SK-N-SH (cell line): ENCODE results near the gene EVA1A. TPM values are rescaled to one million over a fixed set of nuclear protein-coding genes. Genes with fewer than 3 reads are reported as not detected.

ENCODE experiments used
- CTCF ChIA-PET: fragments of 300-600, 350-600 bp; formaldehyde crosslinking; extraction: SDS; loops from one replicate; lab custom pipeline; 2021; lab: Yijun Ruan, JAX
- POLR2A ChIA-PET: fragments of 350-600 bp; sonication (Branson Sonifier 250); formaldehyde crosslinking; extraction: SDS; loops from one replicate; lab custom pipeline; 2020; ENCODE audit warnings: antibody characterized with exemption, inconsistent platforms; lab: Yijun Ruan, JAX
- DNase-seq: peaks from one replicate; pipeline ENCODE4 v3.0.0; 2012
- H2AFZ ChIP-seq: fragments of 200-600 bp; sonication (generic); 2 replicates; pipeline ENCODE4 v1.8.1; 2016; ENCODE audit warnings: antibody characterized with exemption, mild to moderate bottlenecking, low read depth
- H3F3A ChIP-seq: fragments of 200-600 bp; sonication (generic); replicated peaks from 2 replicates; pipeline ENCODE3; 2016; ENCODE audit warnings: antibody characterized with exemption, mild to moderate bottlenecking; ENCODE audit not compliant: insufficient read depth
- H3K27ac ChIP-seq, 2 experiments: fragments of 200-500 bp in 1 of 2; fragments of 200-600 bp in 1 of 2; sonication (Bioruptor generic) in 1 of 2; sonication (generic), shearing (Covaris generic) in 1 of 2; 2 replicates each; pipeline versions ENCODE4 v1.5.1 to v1.6.1; 2014 to 2016; ENCODE audit warnings: low read depth in 2 of 2, inconsistent platforms in 1 of 2, low read length in 1 of 2, mild to moderate bottlenecking in 1 of 2, mixed read lengths in 1 of 2
- H3K27me3 ChIP-seq: fragments of 200-600 bp; sonication (generic), shearing (Covaris generic); 2 replicates; pipeline ENCODE4 v1.6.1; 2016; ENCODE audit warnings: mixed run types; ENCODE audit not compliant: insufficient read depth
- H3K36me3 ChIP-seq, 2 experiments: fragments of 200-500 bp in 1 of 2; fragments of 200-600 bp in 1 of 2; sonication (Bioruptor generic) in 1 of 2; sonication (generic) in 1 of 2; replicated peaks in 1 of 2; 2 replicates each; pipeline versions ENCODE3 to v1.5.1; 2014 to 2016; ENCODE audit warnings: low read length in 1 of 2, mild to moderate bottlenecking in 1 of 2; ENCODE audit not compliant: insufficient read depth in 2 of 2, control insufficient read depth in 1 of 2
- H3K4me1 ChIP-seq, 2 experiments: fragments of 200-500 bp in 1 of 2; fragments of 200-600 bp in 1 of 2; sonication (Bioruptor generic) in 1 of 2; sonication (generic), shearing (Covaris generic) in 1 of 2; 2 replicates each; pipeline versions ENCODE4 v1.5.1 to v1.6.1; 2014 to 2016; ENCODE audit warnings: low read depth in 1 of 2, low read length in 1 of 2, mixed run types in 1 of 2; ENCODE audit not compliant: insufficient read depth in 2 of 2, control insufficient read depth in 1 of 2
- H3K4me2 ChIP-seq: fragments of 200-600 bp; sonication (generic), shearing (Covaris generic); 2 replicates; pipeline ENCODE4 v1.6.1; 2017; ENCODE audit warnings: mixed run types
- H3K4me3 ChIP-seq, 2 experiments: fragments of 200-500 bp in 1 of 2; fragments of 200-600 bp in 1 of 2; sonication (Bioruptor generic) in 1 of 2; sonication (generic), shearing (Covaris generic) in 1 of 2; 2 replicates each; pipeline versions ENCODE4 v1.5.1 to v1.8.1; 2014 to 2016; ENCODE audit warnings: low read depth in 2 of 2, inconsistent platforms in 1 of 2, low read length in 1 of 2, mild to moderate bottlenecking in 1 of 2, mixed read lengths in 1 of 2, moderate library complexity in 1 of 2
- H3K79me2 ChIP-seq: fragments of 200-600 bp; sonication (generic); 2 replicates; pipeline ENCODE4 v1.8.1; 2017; ENCODE audit warnings: mild to moderate bottlenecking; ENCODE audit not compliant: insufficient read depth
- H3K9ac ChIP-seq: fragments of 200-600 bp; sonication (generic); 2 replicates; pipeline ENCODE4 v1.6.1; 2017; ENCODE audit warnings: mixed run types
- H3K9me2 ChIP-seq: fragments of 200-600 bp; sonication (generic); 2 replicates; pipeline ENCODE4 v1.6.1; 2017; ENCODE audit warnings: mixed run types
- H3K9me3 ChIP-seq: fragments of 200-600 bp; sonication (generic); 2 replicates; pipeline ENCODE4 v1.6.1; 2017; ENCODE audit warnings: mixed run types, mild to moderate bottlenecking, moderate library complexity
- H4K20me1 ChIP-seq: fragments of 200-600 bp; sonication (generic); 2 replicates; pipeline ENCODE4 v1.6.1; 2017; ENCODE audit warnings: mild to moderate bottlenecking, mixed run types; ENCODE audit not compliant: insufficient read depth
- CHD2 ChIP-seq: fragments of 150-350 bp; IDR thresholded peaks from 2 replicates; pipeline ENCODE4 v1.6.1; 2018; ENCODE audit warnings: low read length; ENCODE audit not compliant: partially characterized antibody
- ELF1 ChIP-seq: IDR thresholded peaks from 2 replicates; pipeline ENCODE4 v1.4.0; 2012
- GABPA ChIP-seq: IDR thresholded peaks from 2 replicates; pipeline ENCODE4 v1.4.0; 2012; ENCODE audit warnings: low read depth, mild to moderate bottlenecking
- JUND ChIP-seq: IDR thresholded peaks from 2 replicates; pipeline ENCODE4 v1.4.0; 2012
- MAX ChIP-seq: IDR thresholded peaks from 2 replicates; pipeline ENCODE4 v1.4.0; 2012; ENCODE audit warnings: low read depth
- RAD21 ChIP-seq: IDR thresholded peaks from 2 replicates; pipeline ENCODE4 v1.6.1; 2012; ENCODE audit warnings: mild to moderate bottlenecking, low read length
- RFX5 ChIP-seq: IDR thresholded peaks from 2 replicates; pipeline ENCODE4 v1.6.1; 2012; ENCODE audit warnings: mild to moderate bottlenecking, improper control_type of control experiment, low read length
- RXRA ChIP-seq: IDR thresholded peaks from 2 replicates; pipeline ENCODE4 v1.4.0; 2012; ENCODE audit warnings: low read depth, mild to moderate bottlenecking, borderline replicate concordance
- SIN3A ChIP-seq: IDR thresholded peaks from 2 replicates; pipeline ENCODE4 v1.6.1; 2012; ENCODE audit warnings: low read depth, mild to moderate bottlenecking, low read length, moderate library complexity, borderline replicate concordance
- SMC3 ChIP-seq: IDR thresholded peaks from 2 replicates; pipeline ENCODE4 v1.6.1; 2012; ENCODE audit warnings: low read depth, low read length, improper control_type of control experiment
- TAF1 ChIP-seq: IDR thresholded peaks from 2 replicates; pipeline ENCODE4 v1.6.1; 2012; ENCODE audit warnings: low read depth, mild to moderate bottlenecking, low read length, moderate library complexity, borderline replicate concordance
- TCF12 ChIP-seq: IDR thresholded peaks from 2 replicates; pipeline ENCODE4 v1.4.0; 2012
- WGBS: methylation state at CpG from one replicate; pipeline ENCODE4 v1.1.6; 2017; ENCODE audit warnings: low lambda C conversion rate; 5-methylcytosine and 5-hydroxymethylcytosine counted together
- polyA plus RNA-seq, 3 experiments: library from polyadenylated mRNA; depleted of rRNA; stranded (reverse); fragments of >200 nt; gene quantifications; 2 replicates each; pipeline ENCODE4 v1.2.3, GENCODE V29; 2012

The EVA1A gene
- polyA plus RNA-seq, 1 of the 3 experiments (the other 2 are of a cell fraction): 93.0 TPM

GRCh38 chr2:75539955-75540716 is 20.6 kb downstream of the EVA1A start:
- Histone ChIP-seq H2AFZ (no peak overlapping the region), H3K9me2 (no peaks in the 10 kb centered on the region), H3K36me3 (peaks cover 28 to 59% of the 10 kb centered on the region in 2 experiments), H3K4me1 (no peaks in the 10 kb centered on the region; a peak in 1 of 4 replicates), H3K9ac (no peak overlapping the region), H3K4me3 (no peak overlapping the region), H4K20me1 (peaks cover 89% of the 10 kb centered on the region), H3K9me3 (peaks cover 3% of the 10 kb centered on the region; the same call in 1 of the 2 replicates), H3K27me3 (no peaks in the 10 kb centered on the region), H3K4me2 (no peak overlapping the region), H3K79me2 (peaks cover 100% of the 10 kb centered on the region), H3F3A (peaks cover 16% of the 10 kb centered on the region), H3K27ac (peak overlapping the region; percentile 1 to 22; a peak in 3 of 4 replicates)
- POLR2A ChIA-PET: no interaction called here
- 66% methylated on average over 3 of the region's 3 CpGs for WGBS
- no peak for TF ChIP-seq JUND
- no peak for TF ChIP-seq RXRA
- TF ChIP-seq TCF12: 0 out of 2 replicates have a peak, but pooled peaks have one; percentile 17
- CTCF ChIA-PET: interaction anchor here (1.0 kb wide), 1 partner anchor 21 kb away, joined by 3 read pairs; the partner anchor contains the start of gene EVA1A
- no peak for DNase-seq

GRCh38 chr2:75538521-75539490 is 21.9 kb downstream of the EVA1A start:
- peaks cover 3% of the 10 kb centered on the region; the same call in 1 of the 2 replicates for H3K9me3 ChIP-seq
- WGBS: 76% methylated on average over 6 of the region's 6 CpGs
- no peaks in the 10 kb centered on the region; a peak in 1 of 4 replicates for H3K4me1 ChIP-seq
- H3K9ac ChIP-seq: no peak overlapping the region
- DNase-seq: no peak
- H3K79me2 ChIP-seq: peaks cover 100% of the 10 kb centered on the region
- H3K4me2 ChIP-seq: no peak overlapping the region
- CTCF ChIA-PET: interaction anchor here (0.6 to 1.5 kb wide), 4 partner anchors 24 to 74 kb away, joined by 3 read pairs; no protein-coding TSS in a partner anchor
- TF ChIP-seq CHD2 (no peak), ELF1 (no peak), RAD21 (no peak), SMC3 (no peak), TAF1 (no peak), GABPA (no peak), MAX (no peak), RXRA (no peak), SIN3A (no peak), RFX5 (no peak)
- TF ChIP-seq, all 33 proteins: peak for 0
- Histone ChIP-seq H3F3A (peaks cover 25% of the 10 kb centered on the region), H3K36me3 (peaks cover 19 to 53% of the 10 kb centered on the region in 2 experiments), H3K9me2 (no peaks in the 10 kb centered on the region), H3K4me3 (no peak overlapping the region), H3K27ac (no peak overlapping the region), H4K20me1 (peaks cover 89% of the 10 kb centered on the region), H2AFZ (no peak overlapping the region), H3K27me3 (no peaks in the 10 kb centered on the region)
- POLR2A ChIA-PET: no interaction called here
